HEK293T (cell line): ENCODE measurements around the gene UCHL1.

Experiments used
- ARNT ChIP-seq: fragments of 450-650 bp; IDR thresholded peaks from 2 replicates; pipeline ENCODE4 v1.6.1; 2017; ENCODE audit warnings: mild to moderate bottlenecking
- FOXM1 ChIP-seq: fragments of 450-650 bp; IDR thresholded peaks from 2 replicates; pipeline ENCODE4 v1.6.1; 2017; ENCODE audit warnings: mild to moderate bottlenecking, borderline replicate concordance
- L3MBTL2 ChIP-seq: fragments of 450-650 bp; conservative IDR thresholded peaks from 2 replicates; pipeline ENCODE4 v1.6.1; 2016; ENCODE audit warnings: mild to moderate bottlenecking
- LEF1 ChIP-seq: fragments of 450-650 bp; IDR thresholded peaks from 2 replicates; pipeline ENCODE4 v1.6.1; 2017; ENCODE audit warnings: mild to moderate bottlenecking, borderline replicate concordance
- SP1 ChIP-seq: fragments of 450-650 bp; IDR thresholded peaks from 2 replicates; pipeline ENCODE4 v1.6.1; 2017
- SUZ12 ChIP-seq: fragments of 450-650 bp; IDR thresholded peaks from 2 replicates; pipeline ENCODE4 v1.6.1; 2016; ENCODE audit warnings: mild to moderate bottlenecking
- ZNF384 ChIP-seq: fragments of 450-650 bp; IDR thresholded peaks from 2 replicates; pipeline ENCODE4 v1.6.1; 2016
- TF ChIP-seq, protein P1 (sequence below): fragments of 450-650 bp; IDR thresholded peaks from 2 replicates; pipeline ENCODE4 v1.6.1; 2016

DNA sequence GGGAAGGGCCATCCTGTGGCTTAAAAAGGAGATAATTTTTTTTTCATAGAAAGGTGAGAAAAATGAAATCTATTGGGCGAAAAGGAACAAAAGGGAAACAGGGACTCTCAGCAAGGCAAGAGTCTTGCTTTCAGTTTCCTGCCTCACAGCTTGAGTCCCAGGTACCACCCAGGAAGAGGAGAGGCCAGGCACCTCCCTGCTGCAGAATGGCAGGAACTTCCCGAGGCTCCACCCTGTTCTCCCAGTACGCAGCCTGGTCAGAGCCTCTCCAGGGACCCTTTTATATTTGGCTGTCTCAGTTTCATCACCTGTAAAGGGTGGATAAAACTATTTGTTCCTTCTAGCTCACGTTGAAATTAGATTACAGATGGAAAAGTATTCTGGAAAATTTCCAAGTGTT, 33.8 kb downstream of the UCHL1 start:
- TF ChIP-seq LEF1, result no peak
- TF ChIP-seq SP1, result no peak
- no peak for TF ChIP-seq FOXM1
- no peak for TF ChIP-seq ZNF384
- TF ChIP-seq ARNT, result no peak
- TF ChIP-seq, protein P1, sequence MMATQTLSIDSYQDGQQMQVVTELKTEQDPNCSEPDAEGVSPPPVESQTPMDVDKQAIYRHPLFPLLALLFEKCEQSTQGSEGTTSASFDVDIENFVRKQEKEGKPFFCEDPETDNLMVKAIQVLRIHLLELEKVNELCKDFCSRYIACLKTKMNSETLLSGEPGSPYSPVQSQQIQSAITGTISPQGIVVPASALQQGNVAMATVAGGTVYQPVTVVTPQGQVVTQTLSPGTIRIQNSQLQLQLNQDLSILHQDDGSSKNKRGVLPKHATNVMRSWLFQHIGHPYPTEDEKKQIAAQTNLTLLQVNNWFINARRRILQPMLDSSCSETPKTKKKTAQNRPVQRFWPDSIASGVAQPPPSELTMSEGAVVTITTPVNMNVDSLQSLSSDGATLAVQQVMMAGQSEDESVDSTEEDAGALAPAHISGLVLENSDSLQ, result no peak
- no peak for TF ChIP-seq SUZ12
- TF ChIP-seq L3MBTL2, result no peak
